ENCODE results near the gene CNFN. TPM values are rescaled to one million over a fixed set of nuclear protein-coding genes. Genes with fewer than 3 reads are reported as not detected.

Gene CNFN
- total and polyA plus RNA-seq, 7 donors, result 6.1 to 21.0 (median 9.7) TPM; not detected in 4

- peak overlapping the region in 3 of 4 donors; percentile 26 to 64 (median 57) for H3K27ac ChIP-seq
- TF ChIP-seq POLR2A (IDR thresholded peaks at IDR 0.05) (no peak), POLR2AphosphoS5 (IDR thresholded peaks at IDR 0.05) (no peak), EP300 (IDR thresholded peaks at IDR 0.05) (no peak)
- TF ChIP-seq, protein P1, sequence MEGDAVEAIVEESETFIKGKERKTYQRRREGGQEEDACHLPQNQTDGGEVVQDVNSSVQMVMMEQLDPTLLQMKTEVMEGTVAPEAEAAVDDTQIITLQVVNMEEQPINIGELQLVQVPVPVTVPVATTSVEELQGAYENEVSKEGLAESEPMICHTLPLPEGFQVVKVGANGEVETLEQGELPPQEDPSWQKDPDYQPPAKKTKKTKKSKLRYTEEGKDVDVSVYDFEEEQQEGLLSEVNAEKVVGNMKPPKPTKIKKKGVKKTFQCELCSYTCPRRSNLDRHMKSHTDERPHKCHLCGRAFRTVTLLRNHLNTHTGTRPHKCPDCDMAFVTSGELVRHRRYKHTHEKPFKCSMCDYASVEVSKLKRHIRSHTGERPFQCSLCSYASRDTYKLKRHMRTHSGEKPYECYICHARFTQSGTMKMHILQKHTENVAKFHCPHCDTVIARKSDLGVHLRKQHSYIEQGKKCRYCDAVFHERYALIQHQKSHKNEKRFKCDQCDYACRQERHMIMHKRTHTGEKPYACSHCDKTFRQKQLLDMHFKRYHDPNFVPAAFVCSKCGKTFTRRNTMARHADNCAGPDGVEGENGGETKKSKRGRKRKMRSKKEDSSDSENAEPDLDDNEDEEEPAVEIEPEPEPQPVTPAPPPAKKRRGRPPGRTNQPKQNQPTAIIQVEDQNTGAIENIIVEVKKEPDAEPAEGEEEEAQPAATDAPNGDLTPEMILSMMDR (IDR thresholded peaks at IDR 0.05), result no peak
- H3K4me1 ChIP-seq, result peaks cover 0 to 25% (median 21%) of the 10 kb centered on the region in 4 donors
- 78 to 80% methylated on average over 34 of the region's 34 CpGs for WGBS, 2 donors
- H3K4me3 ChIP-seq, result peak overlapping the region; percentile 43 to 72 (median 61)
- no peaks in the 10 kb centered on the region for H3K27me3 ChIP-seq
- intact Hi-C loops (cut with DNase I), result no loop called here
- peak; percentile 65 for DNase-seq
- H3K9me3 ChIP-seq, result no peaks in the 10 kb centered on the region
- H3K36me3 ChIP-seq, result no peaks in the 10 kb centered on the region
Observed at GRCh38 chr19:42402376-42403116, 12.4 kb upstream of the CNFN start.

DNA sequence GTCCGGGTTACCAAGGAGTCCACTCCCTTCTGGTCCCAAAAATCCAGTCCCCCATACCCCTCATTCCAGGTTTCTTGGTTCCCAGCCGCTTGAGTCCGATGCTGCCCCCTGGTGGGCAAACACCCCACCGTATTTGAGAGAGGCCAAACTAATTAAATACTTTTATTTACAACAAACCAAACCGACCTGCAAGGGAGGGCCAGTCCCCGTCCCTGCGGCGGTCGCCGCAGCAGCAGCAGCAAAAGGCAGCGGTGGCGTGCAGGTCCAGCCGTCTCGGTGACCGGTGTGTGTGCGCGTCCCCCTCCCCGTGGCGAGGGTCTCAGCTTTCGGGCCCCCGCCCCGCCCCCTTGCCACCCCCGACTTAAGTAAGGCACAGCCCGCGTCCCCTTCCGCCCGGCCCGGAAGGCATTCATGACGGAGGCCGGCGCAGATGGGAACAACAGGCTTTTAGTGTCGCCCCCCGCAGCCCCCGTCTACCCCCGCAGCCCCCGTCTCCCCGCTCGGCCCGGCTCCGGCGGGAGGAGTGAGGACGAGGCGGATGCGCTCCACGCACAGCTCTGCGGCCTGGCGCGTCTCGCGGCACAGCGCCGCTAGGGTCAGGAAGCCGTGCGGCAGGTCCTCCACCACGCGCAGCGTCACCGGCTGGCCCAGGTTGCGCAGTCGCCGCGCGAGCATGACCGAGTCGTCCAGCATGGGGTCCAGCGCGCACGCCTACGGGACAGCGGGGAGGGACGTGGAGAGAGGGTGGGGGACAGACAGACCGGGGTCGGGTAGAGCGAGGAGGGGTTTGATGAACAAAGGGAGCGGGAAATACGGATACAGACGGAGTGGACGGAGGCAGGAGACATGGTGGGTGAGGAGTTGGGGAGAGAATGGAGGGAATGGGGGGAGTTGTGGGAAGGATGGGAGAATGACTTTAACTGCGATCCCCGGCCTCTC, 11.5 kb upstream of the CNFN start:
- WGBS, 2 donors, result 1% methylated on average over 80 of the region's 80 CpGs
- peak; percentile 89 for DNase-seq
- intact Hi-C loops (cut with DNase I), result no loop called here

DNA sequence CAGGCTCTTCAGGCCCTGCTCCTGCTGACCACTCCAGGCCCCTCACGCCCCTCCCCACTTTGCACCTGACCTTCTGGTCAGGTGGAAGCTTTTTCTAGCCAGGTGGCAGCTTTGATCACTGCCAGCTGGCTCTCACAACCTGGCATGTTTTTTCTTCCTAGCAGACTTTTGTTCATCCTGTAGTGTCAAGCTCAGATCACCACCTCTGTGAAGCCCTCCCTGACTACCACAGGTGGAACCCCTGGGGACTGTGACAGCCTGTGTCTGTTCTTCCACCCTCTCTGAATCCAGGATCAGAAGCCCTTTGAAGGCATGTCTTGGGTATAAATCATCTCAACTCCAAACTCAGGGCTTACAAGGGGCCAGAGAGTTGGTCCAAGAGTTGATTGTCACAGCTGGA, 10.3 kb upstream of the CNFN start:
- intact Hi-C loops (cut with DNase I), result no loop called here
- TF ChIP-seq POLR2AphosphoS5 (IDR thresholded peaks at IDR 0.05), result no peak
- TF ChIP-seq EP300 (IDR thresholded peaks at IDR 0.05), result no peak
- TF ChIP-seq POLR2A (IDR thresholded peaks at IDR 0.05), result no peak
- TF ChIP-seq, protein P1 (IDR thresholded peaks at IDR 0.05), result no peak
- Histone ChIP-seq H3K27ac (no peak overlapping the region), H3K36me3 (no peaks in the 10 kb centered on the region), H3K9me3 (no peaks in the 10 kb centered on the region), H3K4me3 (no peak overlapping the region), H3K4me1 (peaks cover 0 to 35% (median 28%) of the 10 kb centered on the region in 4 donors), H3K27me3 (no peaks in the 10 kb centered on the region)
- DNase-seq, result no peak
- whole genome bisulfite sequencing, 2 donors, result 93 to 95% methylated on average over 1 of the region's 1 CpG

More for the DNA sequence above, 11.5 kb upstream of the CNFN start:
- Histone ChIP-seq H3K36me3 (no peaks in the 10 kb centered on the region), H3K27me3 (no peaks in the 10 kb centered on the region), H3K4me1 (peaks cover 0 to 28% (median 25%) of the 10 kb centered on the region in 4 donors), H3K27ac (peak overlapping the region; percentile 26 to 64 (median 56)), H3K4me3 (peak overlapping the region; percentile 43 to 72 (median 61)), H3K9me3 (no peaks in the 10 kb centered on the region)
- TF ChIP-seq POLR2AphosphoS5 (IDR thresholded peaks at IDR 0.05) (peak in 2 of 4 donors; percentile 46 to 55), EP300 (IDR thresholded peaks at IDR 0.05) (no peak)
- TF ChIP-seq, protein P1 (IDR thresholded peaks at IDR 0.05), result peak; percentile 25 to 92 (median 53)

GRCh38 chr19:42397263-42398166, 7.4 kb upstream of the CNFN start:
- no peak for DNase-seq
- peak overlapping the region; percentile 78 to 90 (median 88) for H3K27ac ChIP-seq
- H3K27me3 ChIP-seq, result no peaks in the 10 kb centered on the region
- H3K4me3 ChIP-seq, result peak overlapping the region; percentile 25 to 56 (median 50)
- intact Hi-C loops (cut with DNase I), result loop anchor here (5.0 kb wide), 1 partner anchor 70 kb away; the partner anchor contains the start of gene MEGF8
- no peak for TF ChIP-seq POLR2AphosphoS5 (IDR thresholded peaks at IDR 0.05)
- TF ChIP-seq, protein P1 (IDR thresholded peaks at IDR 0.05), result no peak
- TF ChIP-seq POLR2A (IDR thresholded peaks at IDR 0.05), result no peak
- no peak for TF ChIP-seq EP300 (IDR thresholded peaks at IDR 0.05)
- H3K4me1 ChIP-seq, result peaks cover 0 to 35% (median 27%) of the 10 kb centered on the region in 4 donors
- 23 to 26% methylated on average over 25 of the region's 25 CpGs for WGBS, 2 donors
- H3K9me3 ChIP-seq, result no peaks in the 10 kb centered on the region
- H3K36me3 ChIP-seq, result no peaks in the 10 kb centered on the region
